DMS 273 (cell line): ENCODE data around the gene RASGRF1.
"Not testable (repeated sequence)": the region's sequence is repeated elsewhere in the genome, so short reads cannot be mapped to it uniquely, and the experiment has no call there.

Experiments
- DNase-seq: peaks from one replicate; lab custom pipeline; 2025; ENCODE audit not compliant: unreplicated experiment; lab: John Stamatoyannopoulos, UW

RASGRF1 gene

DNA sequence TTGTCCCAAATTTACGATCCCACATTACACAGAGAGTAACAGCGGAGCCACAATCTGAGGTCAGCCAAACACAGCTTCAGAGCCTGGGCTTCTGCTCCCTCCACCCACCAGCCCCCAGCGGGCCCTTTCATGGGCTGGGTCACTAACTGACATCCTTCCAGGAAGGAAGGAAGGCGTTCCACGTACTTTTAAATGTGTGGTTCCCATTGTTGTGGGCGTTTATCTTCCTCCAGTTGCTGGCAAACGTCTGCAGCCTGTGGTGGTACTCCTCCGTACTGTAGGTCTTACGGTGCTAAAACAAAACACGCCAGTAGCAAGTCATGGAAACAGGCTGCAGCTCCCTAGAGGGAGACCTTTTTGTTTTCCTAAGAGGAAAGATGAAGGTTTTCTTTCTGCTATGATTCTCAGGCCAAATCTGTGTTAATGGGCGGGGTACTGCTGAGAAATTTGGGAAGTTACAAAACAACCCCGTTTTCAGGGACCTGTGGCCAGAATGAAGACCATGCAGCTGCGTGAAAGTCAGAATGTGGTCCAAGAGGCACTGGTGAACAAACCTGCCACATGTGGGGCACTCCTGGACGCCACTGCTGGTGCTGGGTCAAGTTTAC lies 153.3 kb downstream of the RASGRF1 start:
- DNase-seq: no peak

DNA sequence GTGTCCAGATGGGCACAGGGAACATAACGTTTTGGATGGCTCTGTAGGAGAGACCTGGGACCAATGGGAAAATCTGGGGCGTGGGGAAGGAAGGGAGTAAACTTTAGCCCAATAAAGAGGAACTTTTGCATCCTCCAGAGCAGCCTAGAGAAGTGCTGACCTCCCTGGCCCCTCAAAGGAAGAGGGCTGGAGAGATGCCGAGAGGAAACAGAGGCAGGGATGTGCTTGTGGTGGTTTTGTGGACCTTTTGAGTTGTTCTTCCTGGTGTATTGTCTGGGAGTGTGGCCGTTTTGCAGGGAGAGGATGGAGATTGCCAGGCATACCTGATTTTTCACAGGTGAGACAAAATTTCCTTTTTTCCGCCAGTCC lies 155.9 kb downstream of the RASGRF1 start:
- DNase-seq: no peak

DNA sequence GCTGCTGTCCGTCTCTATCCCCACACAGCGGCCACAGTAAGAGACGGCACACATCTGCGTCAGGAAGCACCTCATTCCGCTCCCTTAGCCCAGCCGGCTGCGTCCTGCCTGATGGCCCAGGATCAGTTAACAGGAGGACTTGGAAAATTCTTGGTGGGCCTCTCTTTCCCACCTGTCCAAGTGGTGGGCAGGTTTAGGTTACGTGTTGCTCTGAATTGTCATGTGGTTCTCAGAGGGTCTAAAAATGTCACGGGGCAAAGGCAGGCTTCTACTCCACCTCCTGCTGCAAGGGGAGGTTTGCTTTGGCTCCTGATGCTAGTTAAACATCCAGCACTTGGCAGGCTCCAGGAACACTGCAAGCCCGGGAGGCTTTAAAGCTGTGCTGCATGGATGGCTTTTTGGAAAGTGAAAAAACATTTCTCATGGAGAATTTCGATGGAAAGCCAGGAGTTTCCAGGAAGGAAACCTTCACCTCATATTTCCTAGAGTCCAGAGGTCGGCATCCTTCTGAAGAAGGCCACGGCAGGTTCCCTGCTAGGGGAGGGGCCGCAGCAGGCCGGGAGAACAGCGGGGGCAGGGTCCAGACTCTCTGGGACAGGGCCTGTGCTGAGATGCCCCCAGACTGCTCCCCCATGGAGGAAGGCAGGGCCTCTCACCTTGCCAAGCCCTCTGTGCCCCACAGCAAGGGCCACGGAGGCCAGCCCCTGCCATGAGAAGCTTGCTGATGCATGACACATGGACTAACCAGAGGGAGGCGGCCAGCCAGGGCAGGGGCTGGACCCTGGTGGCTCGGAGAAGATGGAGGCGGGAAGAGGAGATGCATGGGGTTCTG lies 156.5 kb downstream of the RASGRF1 start:
- DNase-seq: no peak

GRCh38 chr15:78933187-78933822 lies 157.3 kb downstream of the RASGRF1 start:
- no peak for DNase-seq

DNA sequence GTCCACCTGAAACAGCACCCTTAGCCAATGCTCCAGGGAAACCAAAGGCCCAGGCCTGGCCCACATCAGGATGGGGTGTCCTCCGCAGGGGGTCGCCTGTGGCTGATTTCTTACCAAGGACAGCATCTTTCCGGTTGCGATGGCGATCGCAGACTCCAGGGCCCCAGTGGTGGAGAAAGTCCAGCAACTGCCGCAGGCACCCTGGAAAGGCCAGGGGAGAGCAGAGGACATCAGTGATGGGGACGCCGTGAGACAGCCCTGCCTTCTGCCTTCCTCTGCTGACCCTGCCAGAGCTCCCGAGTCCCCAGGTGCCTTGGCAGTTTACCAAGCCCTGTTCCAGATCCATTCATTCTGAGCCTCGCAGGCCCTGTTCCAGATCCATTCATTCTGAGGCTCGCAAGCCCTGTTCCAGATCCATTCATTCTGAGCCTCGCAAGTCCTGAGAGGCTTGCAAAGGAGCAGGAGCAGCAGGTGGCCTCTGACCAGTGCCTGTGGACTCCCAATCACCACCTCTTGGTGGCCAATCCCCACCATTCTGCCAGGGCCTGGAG lies 158.2 kb downstream of the RASGRF1 start:
- no peak for DNase-seq

DNA sequence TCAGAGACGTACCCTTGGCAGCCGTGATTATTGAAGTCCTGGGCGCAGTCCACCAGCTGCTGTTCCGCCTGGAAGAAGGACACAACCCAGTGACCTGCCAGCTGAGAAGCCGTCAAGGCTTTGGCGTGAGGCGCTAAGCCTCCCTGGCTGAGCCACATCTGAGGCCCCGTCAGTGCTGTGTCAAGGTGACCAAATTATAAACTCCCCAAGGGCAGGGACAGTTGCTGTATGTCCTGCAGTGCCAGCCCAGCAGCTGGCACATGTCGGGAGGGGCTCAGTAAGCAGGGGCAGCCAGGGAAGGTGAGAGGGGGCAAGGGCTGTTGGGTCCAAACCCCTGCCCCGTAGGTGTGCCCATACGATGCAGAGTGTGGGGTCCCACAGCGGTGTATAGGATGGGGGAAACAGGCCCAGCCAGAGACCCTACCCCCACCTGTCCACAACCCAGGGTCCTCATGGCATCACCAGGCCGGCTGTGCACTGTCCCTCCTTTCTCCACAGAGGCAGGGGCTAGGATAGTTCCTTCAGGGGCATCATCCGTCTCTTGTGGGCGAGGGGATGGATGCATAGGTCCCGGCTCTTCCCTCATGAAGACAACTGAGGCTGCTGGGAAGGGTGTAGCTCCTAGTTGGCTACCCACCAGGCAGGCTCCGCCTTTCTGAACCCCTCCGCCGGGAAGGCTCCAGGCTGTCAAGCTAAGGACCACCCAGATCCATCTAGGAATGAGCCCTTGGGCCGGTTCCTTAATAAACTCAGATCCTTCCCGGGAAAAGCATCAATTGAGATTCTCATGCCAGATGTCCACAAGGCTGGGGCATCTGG lies 158.9 kb downstream of the RASGRF1 start:
- no peak for DNase-seq

DNA sequence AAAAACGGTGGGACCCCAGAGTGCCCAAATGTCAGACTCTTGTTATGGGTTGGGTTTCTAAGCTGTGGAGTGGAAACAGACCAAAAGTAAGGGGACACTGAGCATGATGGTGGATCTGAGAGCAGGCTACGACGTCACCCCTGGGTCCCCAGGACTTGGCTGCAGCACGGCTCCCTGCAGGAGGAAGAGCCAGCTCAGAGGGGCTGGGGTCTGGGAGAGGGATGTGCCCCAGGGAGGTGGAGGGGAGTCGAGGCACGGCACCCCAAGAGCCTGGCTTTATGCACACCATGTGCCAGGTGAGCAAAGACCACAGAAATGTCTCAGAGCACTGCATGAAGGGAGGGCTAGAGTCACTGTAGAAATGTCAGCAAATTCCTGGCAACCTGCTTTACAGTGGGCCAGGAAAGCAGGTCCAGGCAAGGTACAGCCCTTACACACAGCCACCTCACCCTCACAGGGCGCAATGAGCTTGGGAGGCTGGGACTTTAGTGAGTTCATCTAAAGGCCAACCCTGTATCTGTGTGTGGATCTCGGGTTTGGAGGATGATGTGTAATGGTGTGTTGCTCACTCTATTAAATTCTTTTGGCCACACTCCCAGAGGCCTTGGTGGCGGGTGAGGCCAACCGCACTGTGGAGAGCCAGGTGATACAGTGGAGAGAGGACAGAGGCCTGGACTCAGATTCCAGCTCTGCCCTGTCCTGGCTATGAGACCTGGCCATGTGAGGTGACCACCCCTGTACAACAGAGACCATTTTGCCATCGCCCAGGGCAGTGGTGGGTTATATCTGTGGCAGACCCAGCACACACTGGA lies 159.8 kb downstream of the RASGRF1 start:
- DNase-seq: peak; percentile 34

GRCh38 chr15:78929536-78930264 lies 160.9 kb downstream of the RASGRF1 start:
- no peak for DNase-seq

DNA sequence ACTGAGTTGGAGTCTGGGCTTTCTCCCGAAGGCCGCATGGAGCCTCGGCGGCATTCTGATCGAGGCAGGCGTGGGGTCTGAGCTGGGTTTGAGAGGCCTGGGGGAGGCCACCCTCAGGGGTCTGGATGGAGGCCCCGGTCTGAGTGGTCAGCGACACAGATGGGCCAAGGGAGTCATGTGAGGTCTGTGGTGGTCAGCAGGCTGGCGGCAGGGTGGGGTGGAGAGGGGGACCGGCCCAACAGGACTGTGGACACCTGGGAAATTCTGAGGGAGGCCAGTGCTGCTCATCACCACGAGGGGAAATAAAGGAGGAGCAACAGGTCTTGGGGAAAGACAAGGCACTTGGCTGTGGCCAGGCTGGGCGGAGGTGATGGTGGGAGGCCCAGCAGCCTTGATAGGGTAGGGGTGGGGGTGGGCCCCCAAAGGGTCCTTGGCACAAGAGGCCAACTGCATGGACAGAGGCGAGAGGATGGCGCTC lies 161.9 kb downstream of the RASGRF1 start:
- no peak for DNase-seq

DNA sequence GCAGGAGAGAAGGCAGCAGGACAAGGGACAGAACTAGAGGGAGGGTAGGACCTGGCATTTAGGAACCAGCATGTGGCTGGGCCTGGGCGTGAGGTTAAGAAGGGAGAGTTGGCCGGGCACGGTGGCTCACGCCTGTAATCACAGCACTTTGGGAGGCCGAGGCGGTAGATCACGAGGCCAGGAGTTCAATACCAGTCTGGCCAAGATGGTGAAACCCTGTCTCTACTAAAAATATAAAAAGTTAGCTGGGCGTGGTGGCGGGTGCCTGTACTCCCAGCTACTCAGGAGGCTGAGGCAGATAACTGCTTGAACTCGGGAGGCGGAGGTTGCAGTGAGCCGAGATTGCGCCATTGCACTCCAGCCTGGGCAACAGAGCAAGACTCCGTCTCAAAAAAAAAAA lies 162.4 kb downstream of the RASGRF1 start:
- not testable (repeated sequence) for DNase-seq

DNA sequence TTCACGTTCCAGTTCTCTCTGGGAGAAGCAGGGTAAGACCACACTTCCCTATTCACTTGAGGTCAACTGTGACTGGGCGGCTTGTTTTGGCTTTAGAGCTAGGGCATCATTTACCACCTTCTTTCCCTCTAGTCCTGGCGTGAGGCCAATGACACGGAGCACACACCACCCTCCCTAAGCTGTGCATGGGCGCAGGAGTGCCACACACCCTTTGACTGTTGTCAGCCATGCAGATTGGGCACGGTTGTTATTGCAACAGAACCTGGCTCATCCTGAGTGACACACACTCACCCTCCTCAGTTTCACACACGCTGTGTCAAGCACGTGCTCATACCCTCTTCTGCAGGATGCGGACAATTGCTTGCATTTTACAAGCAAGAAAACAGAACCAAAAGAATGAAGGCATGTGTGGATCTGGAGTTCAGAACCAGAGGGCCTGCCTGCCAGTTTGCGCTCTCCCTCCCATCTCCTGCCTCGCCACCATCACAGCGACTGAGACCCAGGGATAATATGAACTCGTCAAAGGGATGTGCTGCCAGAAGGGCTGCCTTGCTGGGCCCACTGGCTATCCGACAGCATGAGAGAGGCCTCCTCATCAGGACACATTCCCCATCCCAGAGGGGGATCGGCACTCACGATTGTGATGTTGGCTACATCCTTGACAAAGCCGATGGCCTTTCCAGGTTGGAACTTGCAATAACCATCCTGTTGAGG lies 163.3 kb downstream of the RASGRF1 start:
- no peak for DNase-seq

DNA sequence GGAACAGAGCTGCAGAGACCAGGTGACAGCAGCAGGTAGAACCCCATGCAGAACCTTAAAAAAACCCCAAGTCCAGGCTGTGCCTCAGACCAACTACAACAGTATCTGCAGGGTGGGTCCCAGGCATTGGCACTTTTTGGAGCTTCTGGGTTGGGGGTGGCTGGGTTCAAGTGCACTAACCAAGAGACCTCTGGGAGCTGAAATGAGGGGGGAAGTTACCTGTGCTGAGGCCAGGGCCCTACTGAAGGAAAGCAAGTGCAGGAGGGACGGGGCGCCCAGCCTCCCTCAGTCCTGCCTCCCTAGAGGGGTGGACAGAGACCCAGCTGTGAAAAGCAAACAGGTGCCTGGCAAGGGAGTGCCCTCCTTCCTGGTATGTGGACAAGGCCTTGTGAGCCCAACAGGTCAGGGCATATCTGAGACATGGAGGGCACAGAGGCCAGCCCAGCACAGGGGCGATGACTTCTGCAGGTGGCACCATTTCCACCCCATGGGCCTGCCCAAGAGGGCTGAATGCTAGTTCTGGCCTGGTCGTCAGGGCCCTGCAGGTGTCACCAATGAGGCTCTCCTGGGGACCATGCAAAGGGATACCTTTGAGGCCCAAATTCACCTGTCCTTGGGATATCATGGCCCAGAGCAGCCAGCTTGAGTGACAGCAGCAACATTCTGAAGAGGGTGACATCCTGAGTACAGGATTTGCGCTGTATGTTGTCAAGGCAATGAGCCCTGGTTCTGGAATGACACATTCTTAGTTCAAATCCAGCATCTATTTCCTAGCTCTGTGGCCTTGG lies 164.4 kb downstream of the RASGRF1 start:
- DNase-seq: no peak

DNA sequence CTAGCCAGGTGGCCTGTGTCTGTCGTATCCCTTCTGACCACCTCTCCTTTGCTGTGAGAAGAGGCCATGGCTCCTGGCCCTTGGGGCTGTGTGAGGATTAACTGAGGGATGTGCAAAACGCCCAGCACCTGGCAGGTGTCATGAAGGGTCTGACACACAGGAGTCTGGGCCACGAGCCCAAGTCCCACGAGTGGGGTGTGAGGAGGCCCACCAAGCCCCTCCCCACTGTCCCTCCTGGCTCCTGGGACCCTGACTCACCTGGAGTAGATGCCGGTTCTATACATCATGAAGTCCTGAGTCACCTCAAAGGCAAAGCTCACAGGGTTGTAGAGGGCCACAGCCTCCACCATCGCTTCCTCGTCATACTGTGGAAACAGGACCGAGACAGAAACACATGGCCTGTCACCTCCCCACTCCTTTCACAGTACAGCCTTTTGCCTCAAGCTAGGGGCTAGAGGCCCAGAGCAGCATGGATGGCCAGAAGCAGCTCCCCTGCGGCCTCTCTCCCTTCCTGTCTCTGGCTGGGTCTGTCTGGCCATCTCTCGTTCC lies 165.4 kb downstream of the RASGRF1 start:
- no peak for DNase-seq

DNA sequence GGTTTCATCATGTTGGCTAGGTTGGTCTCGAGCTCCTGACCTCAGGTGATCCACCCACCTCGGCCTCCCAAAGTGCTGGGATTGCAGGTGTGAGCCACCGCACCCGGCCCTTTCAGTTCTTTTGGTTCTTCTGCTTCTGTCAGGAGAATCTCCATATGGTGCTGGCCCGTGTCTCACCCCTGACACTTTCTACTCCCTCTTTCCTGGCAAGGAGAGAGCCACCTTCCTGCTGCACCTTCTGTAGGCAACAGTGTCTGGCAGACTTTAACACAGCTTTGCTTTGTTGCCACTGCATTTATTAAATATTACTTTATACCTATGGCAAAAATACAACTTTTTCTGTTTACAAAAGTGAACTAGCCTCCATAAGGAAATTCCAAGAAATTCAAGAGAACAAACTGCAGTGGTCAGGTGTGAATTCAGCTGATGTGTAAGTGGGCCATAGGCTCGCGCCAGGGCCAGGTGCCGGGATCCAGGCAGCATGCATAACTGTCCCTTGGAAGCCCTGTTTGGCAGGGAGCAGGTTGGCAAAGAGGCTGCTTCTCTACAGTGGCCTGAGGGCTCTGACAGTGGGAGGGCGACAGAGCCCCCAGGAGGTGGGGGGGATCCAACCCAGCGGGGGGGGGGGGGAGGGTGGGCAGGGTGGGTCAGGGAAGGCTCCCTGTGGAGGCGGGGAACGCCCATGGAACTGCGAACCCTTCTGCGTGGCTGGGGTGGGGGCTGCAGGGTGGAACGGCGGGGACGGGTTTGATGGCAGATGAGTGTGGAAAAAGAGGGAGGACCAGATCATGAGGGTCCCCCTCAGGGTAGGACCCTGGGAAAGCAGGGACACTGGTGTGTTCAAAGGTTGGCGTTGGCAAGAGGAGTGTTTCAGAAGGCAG lies 166.9 kb downstream of the RASGRF1 start:
- DNase-seq: no peak

GRCh38 chr15:78923015-78923414 lies 167.6 kb downstream of the RASGRF1 start:
- DNase-seq: no peak

- DNase-seq: no peak
These were observed 168.1 kb downstream of the RASGRF1 start for GRCh38 chr15:78922527-78922926.

DNA sequence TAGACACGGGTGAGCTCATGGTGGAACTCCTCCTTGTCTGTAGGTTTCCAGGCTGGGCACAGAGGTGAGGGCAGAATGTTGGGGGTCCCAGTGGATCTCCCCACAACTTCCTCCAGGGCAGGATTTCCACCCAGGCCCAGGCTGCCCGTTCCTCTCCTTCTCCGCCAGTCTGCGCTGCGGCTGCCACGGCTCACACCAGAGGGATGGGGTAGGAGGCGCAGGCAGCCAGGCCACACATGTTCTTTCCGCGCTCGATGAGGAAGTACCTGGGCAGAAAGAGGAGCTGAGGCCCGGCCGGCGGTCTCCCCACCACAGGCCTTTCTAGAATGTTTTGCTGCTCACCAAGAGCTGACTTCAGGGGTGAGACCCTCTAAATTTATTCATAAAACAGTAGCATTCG lies 168.6 kb downstream of the RASGRF1 start:
- DNase-seq: no peak
